Colonic mucosa (tissue), 4 donors: Measurements from ENCODE around the gene TVP23A. TPM values are rescaled to one million over a fixed set of nuclear protein-coding genes. Genes with fewer than 3 reads are reported as not detected.

Experiments
- DNase-seq: peaks from one replicate; pipeline ENCODE4 v3.0.0-alpha.2; 2020
- H3K27ac ChIP-seq: fragments of 200-600 bp; one replicate; pipeline ENCODE4 v1.8.0; 2021
- H3K27me3 ChIP-seq: fragments of 200-600 bp; one replicate; pipeline ENCODE4 v1.8.0; 2021
- H3K36me3 ChIP-seq: fragments of 200-600 bp; one replicate; pipeline ENCODE4 v1.8.0; 2021
- H3K4me1 ChIP-seq: fragments of 200-600 bp; one replicate; pipeline ENCODE4 v1.8.0; 2021; ENCODE audit warnings: mild to moderate bottlenecking
- H3K4me3 ChIP-seq: fragments of 200-600 bp; one replicate; pipeline ENCODE4 v1.8.0; 2021
- H3K9ac ChIP-seq, 2 donors: one replicate each; pipeline ENCODE4 v1.7.0; 2013; ENCODE audit warnings: control low read depth in 2 of 2, low read depth in 2 of 2, low read length in 2 of 2
- H3K9me3 ChIP-seq: fragments of 200-600 bp; one replicate; pipeline ENCODE4 v1.8.0; 2021
- intact Hi-C: fragments of 100-400 bp; cut with DNase I; formaldehyde crosslinking; loops from one replicate; pipeline ENCODE4 v1.14.1; 2022
- total RNA-seq, 2 donors: library from RNA; stranded (reverse); fragmentation: NEBNext Ultra II Directional in 1 of 2; extraction: Animal tissue kit (Norgen Biotek cat#: 25700) in 1 of 2; gene quantifications; one replicate each; pipeline ENCODE4 v1.2.1, GENCODE V29; 2021
- TF ChIP-seq, protein P1 (sequence below): fragments of 200-600 bp; IDR thresholded peaks from one replicate; pipeline ENCODE4 v1.8.0; 2022; ENCODE audit warnings: antibody characterized with exemption, mild to moderate bottlenecking
- donor health status: healthy.
- donor health status: DM: no; HTN: no; CAD: no.
- donor health status: DM: no; HTN: no; CAD: no.

TVP23A gene
- total RNA-seq, 2 donors from 2014 or later = 0.19 TPM; not detected in 1

DNA sequence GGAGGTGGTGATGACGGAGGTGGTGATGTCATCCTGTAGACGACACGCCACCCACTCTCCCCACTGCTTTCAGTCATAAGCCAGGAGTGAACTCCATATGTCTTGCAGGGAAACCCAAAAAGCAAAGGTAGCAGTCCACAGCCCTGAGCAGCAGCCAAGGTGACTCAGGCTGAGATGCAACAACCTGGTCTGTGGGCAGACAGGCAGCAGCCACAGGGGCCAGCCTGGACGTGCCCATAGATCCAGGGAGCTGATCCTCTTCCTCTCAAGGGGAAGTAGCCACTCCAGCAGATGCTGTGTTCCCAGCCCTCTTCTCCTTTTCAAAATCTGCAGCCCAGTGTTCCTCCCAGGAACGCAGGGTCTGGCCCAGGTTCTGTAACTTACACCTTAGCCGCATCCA, 41.1 kb upstream of the TVP23A start:
- Histone ChIP-seq H3K9me3 (no peaks in the 10 kb centered on the region), H3K4me3 (no peak overlapping the region), H3K4me1 (no peaks in the 10 kb centered on the region), H3K27ac (no peak overlapping the region), H3K9ac (no peak overlapping the region), H3K27me3 (no peaks in the 10 kb centered on the region), H3K36me3 (no peaks in the 10 kb centered on the region)
- no peak for DNase-seq
- TF ChIP-seq, protein P1, sequence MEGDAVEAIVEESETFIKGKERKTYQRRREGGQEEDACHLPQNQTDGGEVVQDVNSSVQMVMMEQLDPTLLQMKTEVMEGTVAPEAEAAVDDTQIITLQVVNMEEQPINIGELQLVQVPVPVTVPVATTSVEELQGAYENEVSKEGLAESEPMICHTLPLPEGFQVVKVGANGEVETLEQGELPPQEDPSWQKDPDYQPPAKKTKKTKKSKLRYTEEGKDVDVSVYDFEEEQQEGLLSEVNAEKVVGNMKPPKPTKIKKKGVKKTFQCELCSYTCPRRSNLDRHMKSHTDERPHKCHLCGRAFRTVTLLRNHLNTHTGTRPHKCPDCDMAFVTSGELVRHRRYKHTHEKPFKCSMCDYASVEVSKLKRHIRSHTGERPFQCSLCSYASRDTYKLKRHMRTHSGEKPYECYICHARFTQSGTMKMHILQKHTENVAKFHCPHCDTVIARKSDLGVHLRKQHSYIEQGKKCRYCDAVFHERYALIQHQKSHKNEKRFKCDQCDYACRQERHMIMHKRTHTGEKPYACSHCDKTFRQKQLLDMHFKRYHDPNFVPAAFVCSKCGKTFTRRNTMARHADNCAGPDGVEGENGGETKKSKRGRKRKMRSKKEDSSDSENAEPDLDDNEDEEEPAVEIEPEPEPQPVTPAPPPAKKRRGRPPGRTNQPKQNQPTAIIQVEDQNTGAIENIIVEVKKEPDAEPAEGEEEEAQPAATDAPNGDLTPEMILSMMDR = no peak
- intact Hi-C loops = no loop called here

DNA sequence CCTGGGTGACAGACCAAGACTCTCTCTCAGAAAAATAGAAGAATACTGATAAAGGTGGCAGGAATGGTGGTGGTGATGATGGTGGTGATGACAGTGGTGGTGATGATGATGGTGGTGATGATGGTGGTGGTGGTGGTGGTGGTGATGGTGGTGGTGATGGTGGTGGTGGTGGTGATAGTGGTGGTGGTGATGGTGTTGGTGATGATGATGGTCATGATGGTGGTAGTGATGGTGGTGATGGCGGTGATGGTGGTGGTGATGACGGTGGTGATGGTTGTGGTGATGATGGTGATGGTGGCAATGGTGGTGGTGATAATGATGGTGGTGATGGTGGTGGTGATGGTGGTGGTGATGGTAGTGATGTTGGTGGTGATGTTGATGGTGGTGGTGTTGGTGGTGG, 40.4 kb upstream of the TVP23A start:
- Histone ChIP-seq H3K4me3 (no peak overlapping the region), H3K9ac (no peak overlapping the region), H3K27ac (no peak overlapping the region), H3K36me3 (no peaks in the 10 kb centered on the region), H3K4me1 (no peaks in the 10 kb centered on the region), H3K27me3 (no peaks in the 10 kb centered on the region), H3K9me3 (no peaks in the 10 kb centered on the region)
- intact Hi-C loops = no loop called here
- no peak for DNase-seq
- TF ChIP-seq, protein P1 = no peak

DNA sequence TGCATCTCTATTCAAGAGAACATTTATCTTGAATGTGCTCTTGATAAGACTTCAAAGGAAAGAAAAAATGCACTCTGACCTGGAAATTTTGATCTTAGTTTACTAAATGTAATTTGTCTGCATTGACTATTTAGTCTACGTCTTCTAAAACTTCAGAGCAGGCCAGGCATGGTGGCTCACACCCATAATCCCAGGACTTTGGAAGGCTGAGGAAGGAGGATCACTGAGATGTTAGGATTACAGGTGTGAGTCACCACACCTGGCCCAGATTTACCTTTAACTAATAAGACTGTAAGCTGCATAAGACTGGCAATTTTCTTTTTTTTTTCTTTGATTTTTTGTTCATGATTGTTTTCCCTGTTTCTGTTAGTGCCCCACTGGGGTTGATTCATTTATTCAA, 39.6 kb upstream of the TVP23A start:
- TF ChIP-seq, protein P1 = no peak
- H3K27me3 ChIP-seq = no peaks in the 10 kb centered on the region
- intact Hi-C loops = no loop called here
- no peaks in the 10 kb centered on the region for H3K36me3 ChIP-seq
- no peaks in the 10 kb centered on the region for H3K4me1 ChIP-seq
- H3K4me3 ChIP-seq = no peak overlapping the region
- H3K9me3 ChIP-seq = no peaks in the 10 kb centered on the region
- H3K9ac ChIP-seq = no peak overlapping the region
- no peak overlapping the region for H3K27ac ChIP-seq
- no peak for DNase-seq

DNA sequence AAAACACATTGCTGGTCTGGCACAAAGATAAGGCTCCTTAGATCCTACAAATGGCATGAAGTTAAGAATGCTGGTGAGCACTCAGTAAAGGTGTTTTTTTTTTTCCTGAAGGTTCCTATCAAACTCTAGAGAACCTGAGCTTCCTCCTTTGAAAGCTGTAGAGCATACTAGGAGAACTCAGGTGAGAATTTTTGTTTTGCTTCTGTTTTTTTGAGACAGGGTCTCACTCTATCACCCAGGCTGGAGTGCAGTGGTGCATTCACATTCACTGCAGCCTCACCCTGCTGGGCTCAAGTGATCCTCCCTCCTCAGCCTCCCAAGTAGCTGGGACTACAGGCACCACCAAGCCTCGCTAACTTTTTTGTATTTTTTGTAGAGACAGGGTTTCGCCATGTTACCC, 37.4 kb upstream of the TVP23A start:
- DNase-seq = no peak
- Histone ChIP-seq H3K27me3 (no peaks in the 10 kb centered on the region), H3K36me3 (no peaks in the 10 kb centered on the region), H3K4me1 (no peaks in the 10 kb centered on the region), H3K4me3 (no peak overlapping the region), H3K27ac (no peak overlapping the region), H3K9ac (no peak overlapping the region), H3K9me3 (no peaks in the 10 kb centered on the region)
- TF ChIP-seq, protein P1 = no peak
- intact Hi-C loops = no loop called here

DNA sequence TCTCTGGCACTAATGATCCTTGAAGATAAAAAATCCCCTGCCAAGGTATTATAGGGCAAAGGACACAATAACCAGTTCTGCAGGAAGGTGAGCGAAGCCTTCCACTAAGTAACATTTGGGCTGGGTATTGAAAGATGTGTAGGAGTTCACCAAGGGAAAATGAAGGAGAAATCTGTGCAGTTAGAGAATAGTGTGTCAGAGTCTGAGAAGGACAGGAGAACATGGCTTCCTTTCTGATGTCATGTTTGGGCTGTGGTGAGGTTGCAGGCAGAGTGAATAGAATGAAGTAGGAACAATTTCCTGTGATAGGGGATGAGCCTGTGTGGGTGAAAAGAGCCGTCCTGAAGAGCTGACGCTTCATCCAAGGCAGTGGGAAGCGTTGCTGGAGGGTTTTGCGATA, 34.4 kb upstream of the TVP23A start:
- H3K27me3 ChIP-seq = no peaks in the 10 kb centered on the region
- no peaks in the 10 kb centered on the region for H3K4me1 ChIP-seq
- intact Hi-C loops = no loop called here
- H3K27ac ChIP-seq = no peak overlapping the region
- H3K9ac ChIP-seq = no peak overlapping the region
- no peak for DNase-seq
- no peaks in the 10 kb centered on the region for H3K9me3 ChIP-seq
- no peaks in the 10 kb centered on the region for H3K36me3 ChIP-seq
- TF ChIP-seq, protein P1 = no peak
- H3K4me3 ChIP-seq = no peak overlapping the region

DNA sequence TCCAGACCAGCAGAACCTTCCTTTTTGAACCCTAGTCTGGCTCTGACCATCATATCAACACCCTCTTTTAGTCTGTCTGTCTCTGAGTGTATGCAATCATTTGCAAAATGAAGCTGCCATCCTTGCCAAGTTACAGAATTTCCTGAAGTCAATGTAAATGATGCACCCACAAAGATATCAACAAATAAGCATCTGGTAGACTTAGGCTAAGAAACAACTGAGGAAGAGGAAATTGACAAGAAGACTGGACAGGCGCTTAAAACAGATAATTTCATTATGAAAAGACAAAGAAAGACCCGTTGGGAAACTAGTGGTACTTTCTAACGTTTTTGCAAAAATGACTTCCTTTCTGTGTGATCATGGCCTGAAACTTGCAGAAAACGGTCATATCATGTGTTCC, 33.7 kb upstream of the TVP23A start:
- H3K36me3 ChIP-seq = no peaks in the 10 kb centered on the region

More for the DNA sequence above, 33.7 kb upstream of the TVP23A start:
- DNase-seq = no peak
- TF ChIP-seq, protein P1 = no peak
- Histone ChIP-seq H3K4me3 (no peak overlapping the region), H3K9me3 (no peaks in the 10 kb centered on the region), H3K4me1 (no peaks in the 10 kb centered on the region), H3K27me3 (no peaks in the 10 kb centered on the region), H3K27ac (no peak overlapping the region), H3K9ac (no peak overlapping the region)
- intact Hi-C loops = no loop called here
